Sigmoid colon (tissue), 7 donors: ENCODE measurements around the gene PLXNA3. TPM values are rescaled to one million over a fixed set of nuclear protein-coding genes. Genes with fewer than 3 reads are reported as not detected.

Source experiments
- DNase-seq: peaks from one replicate; pipeline ENCODE4 v3.0.0-alpha.2; 2019
- H3K27ac ChIP-seq, 4 donors: fragments of 200-600 bp; sonication (generic); one replicate each; pipeline ENCODE4 v1.5.1; 2016 to 2019; ENCODE audit warnings: mild to moderate bottlenecking in 1 of 4
- H3K27me3 ChIP-seq, 3 donors: fragments of 200-600 bp; sonication (generic); one replicate each; pipeline ENCODE4 v1.5.1; 2019; ENCODE audit warnings: mild to moderate bottlenecking in 1 of 3
- H3K36me3 ChIP-seq, 4 donors: fragments of 200-600 bp; sonication (generic); one replicate each; pipeline ENCODE4 v1.5.1; 2016 to 2019
- H3K4me1 ChIP-seq, 4 donors: fragments of 200-600 bp; sonication (generic); one replicate each; pipeline ENCODE4 v1.5.1; 2017 to 2019
- H3K4me3 ChIP-seq, 4 donors: fragments of 200-600 bp; sonication (generic); one replicate each; pipeline ENCODE4 v1.5.1; 2017 to 2019; ENCODE audit warnings: mild to moderate bottlenecking in 2 of 4, moderate library complexity in 1 of 4
- H3K9me3 ChIP-seq, 4 donors: fragments of 200-600 bp in 3 of 4; sonication (generic) in 3 of 4; one replicate each; pipeline versions ENCODE4 v1.5.1 to v1.6.1; 2013 to 2019
- CTCF ChIP-seq, 4 experiments: fragments of 450-650 bp in 3 of 4; fragments of 200-600 bp in 1 of 4; IDR thresholded peaks; one replicate each; pipeline ENCODE4 v1.5.1; 2016 to 2019; ENCODE audit warnings: antibody characterized with exemption in 4 of 4, mild to moderate bottlenecking in 3 of 4, moderate library complexity in 2 of 4
- EP300 ChIP-seq, 4 donors: sonication (generic); formaldehyde crosslinking; IDR thresholded peaks; one replicate each; pipeline ENCODE4 v1.6.1; 2017; ENCODE audit warnings: antibody characterized with exemption in 4 of 4
- POLR2A ChIP-seq, 2 donors: fragments of 450-650 bp; IDR thresholded peaks; one replicate each; pipeline ENCODE4 v1.6.1; 2016; ENCODE audit warnings: antibody characterized with exemption in 2 of 2, mild to moderate bottlenecking in 2 of 2, moderate library complexity in 2 of 2
- POLR2AphosphoS5 ChIP-seq, 4 donors: sonication (generic); formaldehyde crosslinking; IDR thresholded peaks; one replicate each; pipeline ENCODE4 v1.6.1; 2017; ENCODE audit warnings: antibody characterized with exemption in 4 of 4
- WGBS, 2 donors: extraction: QIAGEN DNeasy Blood & Tissue Kit; methylation state at CpG; one replicate each; pipeline ENCODE4 v1.1.7; 2013; 5-methylcytosine and 5-hydroxymethylcytosine counted together
- intact Hi-C: fragments of 100-400 bp; cut with DNase I; formaldehyde crosslinking; loops from one replicate; pipeline ENCODE4 v1.15.1; 2023
- polyA plus RNA-seq, 3 donors: library from polyadenylated mRNA; stranded (reverse); fragments of 200-250 nt; gene quantifications; one replicate each; pipeline ENCODE4 v1.2.3, GENCODE V29; 2013
- total RNA-seq, 4 donors: library from RNA; depleted of rRNA; stranded (reverse); fragments of >200 nt; gene quantifications; one replicate each; pipeline ENCODE4 v1.1.0, GENCODE V29; 2016
- donor health status: healthy with polysubstance abuse.
- donor health status: Bipolar disorder and iron deficiency.
- donor health status: healthy.

The PLXNA3 gene
- total and polyA plus RNA-seq, 7 donors = 3.1 to 22.9 (median 6.1) TPM

- H3K9me3 ChIP-seq = no peaks in the 10 kb centered on the region
- H3K4me3 ChIP-seq = no peak overlapping the region
- 82 to 84% methylated on average over 7 of the region's 7 CpGs for WGBS, 2 donors
- no peak for TF ChIP-seq CTCF (IDR thresholded peaks at IDR 0.05)
- no peak for TF ChIP-seq EP300 (IDR thresholded peaks at IDR 0.05)
- TF ChIP-seq POLR2A (IDR thresholded peaks at IDR 0.05) = no peak
- no peak for TF ChIP-seq POLR2AphosphoS5 (IDR thresholded peaks at IDR 0.05)
- no peak for DNase-seq
- H3K27ac ChIP-seq = no peak overlapping the region
- H3K36me3 ChIP-seq = peaks cover 0 to 12% (median 0%) of the 10 kb centered on the region in 4 donors
- intact Hi-C loops = no loop called here
- peaks cover 0 to 24% (median 18%) of the 10 kb centered on the region in 4 donors for H3K4me1 ChIP-seq
- no peaks in the 10 kb centered on the region for H3K27me3 ChIP-seq
These were observed 25.2 kb downstream of the PLXNA3 start for GRCh38 chrX:154483325-154483724.

DNA sequence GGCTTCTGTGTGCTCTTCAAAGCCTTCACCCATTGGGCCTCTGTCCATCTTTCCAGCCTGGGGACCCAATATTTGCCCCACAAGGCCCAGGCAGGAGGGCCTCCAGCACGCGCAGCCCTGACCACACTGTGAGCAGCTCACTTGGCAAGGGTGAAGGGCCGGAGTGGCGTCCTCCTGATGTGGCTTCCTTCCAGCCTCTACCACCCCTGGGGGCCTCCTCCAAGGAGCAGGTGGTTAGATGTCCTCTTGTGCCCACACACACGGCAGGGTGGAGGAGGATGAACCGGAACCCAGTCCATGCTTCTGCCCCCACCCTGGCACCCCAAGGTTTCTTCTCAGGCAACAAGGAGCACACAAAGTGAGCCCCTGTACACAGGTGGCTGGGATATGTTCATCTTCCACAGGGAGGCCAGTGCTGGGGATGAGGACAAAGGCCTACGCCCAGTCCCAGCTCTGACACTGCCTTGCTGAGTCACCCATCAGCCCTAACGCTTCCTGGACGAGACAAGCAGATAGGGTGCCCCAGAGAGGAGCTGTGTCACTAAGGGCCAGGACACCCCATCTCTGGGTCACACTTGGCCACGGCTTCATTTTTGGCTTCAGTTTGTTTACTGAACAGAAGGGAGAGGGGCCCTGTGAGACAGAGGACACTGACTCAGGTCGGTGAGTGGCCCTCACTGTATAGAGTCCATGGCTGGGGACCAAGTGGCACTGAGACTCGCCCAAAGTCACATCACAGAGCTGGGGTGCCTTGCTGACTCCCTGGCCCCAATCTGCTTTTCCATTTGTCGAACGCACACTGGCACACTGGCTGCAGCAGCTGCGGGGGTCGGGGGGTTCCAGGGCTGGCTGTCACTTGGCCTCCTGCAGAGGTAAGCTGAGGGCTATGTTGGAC, 26.4 kb downstream of the PLXNA3 start:
- peak; percentile 62 for DNase-seq

DNA sequence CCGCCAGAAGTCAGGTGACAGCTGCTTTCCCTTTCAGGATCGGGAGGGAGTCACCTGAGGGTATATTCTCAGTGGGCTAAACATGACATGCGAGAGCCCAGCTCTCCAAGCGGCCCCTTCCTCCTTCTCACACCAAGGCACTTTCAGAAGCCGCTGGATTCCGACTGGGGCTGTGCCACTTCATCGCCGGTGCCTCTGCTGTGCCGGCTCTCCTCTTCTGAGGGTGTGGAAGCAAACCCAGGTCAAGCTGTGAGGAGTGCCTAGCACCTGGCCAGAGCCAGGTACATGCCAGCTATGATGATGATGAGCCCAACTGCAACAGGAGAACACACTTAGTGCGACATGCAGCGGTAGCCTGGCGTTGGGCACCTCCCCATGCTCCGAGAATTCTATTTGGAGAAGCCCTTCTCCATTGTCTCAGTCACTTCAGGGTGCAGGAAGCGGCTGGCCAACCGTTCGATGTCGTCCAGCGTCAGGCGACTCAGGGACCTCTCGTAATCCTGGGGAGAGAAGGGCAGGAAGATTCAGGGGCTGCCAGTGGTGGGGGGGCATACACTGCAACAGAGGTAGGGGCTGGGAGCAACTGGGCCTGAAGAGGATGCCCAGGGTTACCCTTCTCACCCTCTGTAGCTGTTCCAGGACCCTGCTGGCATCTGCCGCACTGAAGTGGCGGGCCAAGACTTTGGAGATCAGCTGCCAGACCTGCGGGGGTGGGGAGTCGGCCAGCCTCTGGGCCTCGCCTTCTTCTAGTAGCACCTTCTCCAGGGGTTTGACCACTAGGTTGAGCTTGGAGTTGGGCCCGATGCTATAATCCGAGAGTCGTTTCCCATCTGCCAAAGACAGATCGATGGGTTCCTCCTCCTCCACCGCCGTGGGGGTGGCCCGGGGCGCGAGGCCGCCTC, 27.3 kb downstream of the PLXNA3 start:
- peak; percentile 71 for DNase-seq
- H3K4me3 ChIP-seq = peak overlapping the region; percentile 47 to 80 (median 70)
- no peaks in the 10 kb centered on the region for H3K9me3 ChIP-seq
- H3K36me3 ChIP-seq = peaks cover 0 to 12% (median 0%) of the 10 kb centered on the region in 4 donors
- TF ChIP-seq POLR2AphosphoS5 (IDR thresholded peaks at IDR 0.05) = no peak
- no peak for TF ChIP-seq POLR2A (IDR thresholded peaks at IDR 0.05)
- TF ChIP-seq CTCF (IDR thresholded peaks at IDR 0.05) = no peak
- TF ChIP-seq EP300 (IDR thresholded peaks at IDR 0.05) = no peak
- peak overlapping the region; percentile 85 to 90 (median 86) for H3K27ac ChIP-seq
- WGBS, 2 donors = 44 to 49% methylated on average over 35 of the region's 35 CpGs
- peaks cover 0 to 33% (median 22%) of the 10 kb centered on the region in 4 donors for H3K4me1 ChIP-seq
- no peaks in the 10 kb centered on the region for H3K27me3 ChIP-seq
- intact Hi-C loops = loop anchor here (5.0 kb wide), 3 partner anchors 47 to 88 kb away; partner anchors contain the start of genes GDI1 and RPL10

More for the DNA sequence above, 26.4 kb downstream of the PLXNA3 start:
- Histone ChIP-seq H3K27me3 (no peaks in the 10 kb centered on the region), H3K4me3 (no peak overlapping the region), H3K27ac (peak overlapping the region in 1 of 4 donors; percentile 90), H3K4me1 (peaks cover 0 to 30% (median 22%) of the 10 kb centered on the region in 4 donors), H3K9me3 (no peaks in the 10 kb centered on the region), H3K36me3 (peaks cover 0 to 12% (median 0%) of the 10 kb centered on the region in 4 donors)
- 76 to 86% methylated on average over 16 of the region's 16 CpGs for WGBS, 2 donors
- intact Hi-C loops = loop anchor here (5.0 kb wide), 3 partner anchors 47 to 87 kb away; partner anchors contain the start of genes GDI1 and RPL10
- TF ChIP-seq POLR2AphosphoS5 (IDR thresholded peaks at IDR 0.05) (no peak), CTCF (IDR thresholded peaks at IDR 0.05) (no peak), EP300 (IDR thresholded peaks at IDR 0.05) (no peak), POLR2A (IDR thresholded peaks at IDR 0.05) (no peak)

DNA sequence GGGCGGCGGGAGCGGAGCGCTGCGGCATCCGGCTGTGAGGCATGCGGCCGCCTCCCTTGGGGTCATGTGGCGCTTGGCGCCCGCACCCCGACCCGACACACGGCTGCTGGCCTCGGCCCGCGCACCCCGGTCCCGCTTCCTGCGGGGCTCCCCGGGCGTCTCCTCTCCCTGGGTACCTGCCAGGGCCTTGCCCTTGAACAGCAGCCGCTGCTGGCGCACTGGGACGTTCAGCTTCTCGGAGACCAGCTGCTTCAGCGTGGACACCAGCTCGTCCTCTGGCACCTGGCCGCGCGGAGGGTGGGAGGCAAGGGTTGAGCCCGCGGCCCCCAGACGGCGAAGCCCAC, 27.9 kb downstream of the PLXNA3 start:
- Histone ChIP-seq H3K27me3 (no peaks in the 10 kb centered on the region), H3K9me3 (no peaks in the 10 kb centered on the region), H3K4me1 (peaks cover 0 to 33% (median 22%) of the 10 kb centered on the region in 4 donors), H3K4me3 (peak overlapping the region; percentile 47 to 80 (median 70)), H3K27ac (peak overlapping the region; percentile 85 to 90 (median 86)), H3K36me3 (peaks cover 0 to 12% (median 0%) of the 10 kb centered on the region in 4 donors)
- TF ChIP-seq POLR2AphosphoS5 (IDR thresholded peaks at IDR 0.05) = no peak
- no peak for TF ChIP-seq POLR2A (IDR thresholded peaks at IDR 0.05)
- no peak for TF ChIP-seq EP300 (IDR thresholded peaks at IDR 0.05)
- no peak for TF ChIP-seq CTCF (IDR thresholded peaks at IDR 0.05)
- intact Hi-C loops = loop anchor here (5.0 kb wide), 3 partner anchors 46 to 89 kb away; partner anchors contain the start of genes GDI1 and RPL10
- peak; percentile 74 for DNase-seq
- WGBS, 2 donors = 0 to 1% methylated on average over 35 of the region's 35 CpGs
